Esophagus muscularis mucosa (tissue), 4 donors: ENCODE measurements around the gene PRTN3. TPM values are rescaled to one million over a fixed set of nuclear protein-coding genes. Genes with fewer than 3 reads are reported as not detected.

Source experiments
- DNase-seq: peaks from one replicate; pipeline ENCODE4 v3.0.0-alpha.2; 2017; ENCODE audit errors: extremely low spot score
- H3K27ac ChIP-seq, 4 donors: fragments of 200-600 bp; sonication (generic); replicated peaks in 1 of 4; 1 replicate in 3 of 4; 2 replicates in 1 of 4; pipeline ENCODE4 v1.5.1; 2016 to 2019; ENCODE audit warnings: mild to moderate bottlenecking in 1 of 4
- H3K27me3 ChIP-seq, 4 donors: fragments of 200-600 bp; sonication (generic); one replicate each; pipeline versions ENCODE4 v1.5.1 to v1.6.0; 2016 to 2019
- H3K36me3 ChIP-seq, 4 donors: fragments of 200-600 bp; sonication (generic); one replicate each; pipeline ENCODE4 v1.5.1; 2016 to 2019
- H3K4me1 ChIP-seq, 4 donors: fragments of 200-600 bp; sonication (generic); one replicate each; pipeline ENCODE4 v1.5.1; 2016 to 2019
- H3K4me3 ChIP-seq, 4 donors: fragments of 200-600 bp; sonication (generic); 1 replicate in 2 of 4; 2 replicates in 2 of 4; pipeline ENCODE4 v1.5.1; 2016 to 2019; ENCODE audit warnings: mild to moderate bottlenecking in 4 of 4, moderate library complexity in 1 of 4
- H3K9me3 ChIP-seq, 4 donors: fragments of 200-600 bp; sonication (generic); 1 replicate in 3 of 4; 2 replicates in 1 of 4; pipeline ENCODE4 v1.5.1; 2016 to 2019
- EP300 ChIP-seq: sonication (generic); formaldehyde crosslinking; IDR thresholded peaks from one replicate; pipeline ENCODE4 v1.6.1; 2017; ENCODE audit warnings: antibody characterized with exemption
- POLR2A ChIP-seq: fragments of 450-650 bp; IDR thresholded peaks from one replicate; pipeline ENCODE4 v1.6.1; 2017; ENCODE audit warnings: antibody characterized with exemption, moderate library complexity, mild to moderate bottlenecking, low read depth
- POLR2AphosphoS5 ChIP-seq, 2 donors: sonication (generic); formaldehyde crosslinking; IDR thresholded peaks; one replicate each; pipeline ENCODE4 v1.6.1; 2017; ENCODE audit warnings: antibody characterized with exemption in 2 of 2
- WGBS: methylation state at CpG from one replicate; pipeline ENCODE4 v1.1.5; 2018; 5-methylcytosine and 5-hydroxymethylcytosine counted together
- intact Hi-C: fragments of 100-400 bp; cut with DNase I; formaldehyde crosslinking; loops from one replicate; pipeline ENCODE4 v1.15.1; 2023
- total RNA-seq, 4 donors: library from RNA; depleted of rRNA; stranded (reverse); fragments of >200 nt; gene quantifications; one replicate each; pipeline versions ENCODE4 v1.1.0 to v1.2.1, GENCODE V29; 2016
- TF ChIP-seq, protein P1 (sequence below), 3 experiments: fragments of 200-600 bp in 2 of 3; fragments of 450-650 bp in 1 of 3; sonication (generic) in 2 of 3; IDR thresholded peaks; one replicate each; pipeline ENCODE4 v1.5.1; 2017 to 2019; ENCODE audit warnings: antibody characterized with exemption in 3 of 3, mild to moderate bottlenecking in 2 of 3, moderate library complexity in 1 of 3

PRTN3 gene
- total RNA-seq, 4 donors from 2014 or later, result 1.2 TPM; not detected in 3

DNA sequence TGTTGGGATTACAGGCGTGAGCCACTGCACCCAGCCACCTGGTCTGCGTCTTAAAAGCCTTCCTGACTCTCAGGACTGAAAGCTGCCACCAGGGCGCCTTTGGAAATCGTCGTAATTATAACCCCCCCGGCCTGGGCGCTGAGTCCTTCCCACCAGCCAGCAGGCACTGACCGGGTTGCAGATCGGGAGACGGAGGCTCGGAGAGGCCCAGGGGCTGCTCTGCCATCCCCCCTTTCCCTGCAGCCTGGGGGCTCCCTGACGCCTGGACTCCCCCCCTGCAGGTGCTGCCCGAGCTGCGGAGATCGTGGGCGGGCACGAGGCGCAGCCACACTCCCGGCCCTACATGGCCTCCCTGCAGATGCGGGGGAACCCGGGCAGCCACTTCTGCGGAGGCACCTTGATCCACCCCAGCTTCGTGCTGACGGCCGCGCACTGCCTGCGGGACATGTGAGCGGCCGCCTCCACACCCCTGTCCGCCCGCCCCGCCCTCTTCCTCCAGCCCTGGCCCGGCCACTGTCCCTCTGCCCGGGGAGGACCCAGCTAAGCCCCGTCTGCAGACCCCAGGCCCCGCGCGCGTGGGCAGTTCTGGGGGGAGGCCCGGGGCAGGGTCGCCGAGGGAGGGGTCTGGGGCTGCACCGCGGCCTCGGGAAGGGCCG, 2.5 kb downstream of the PRTN3 start:
- peaks cover 0 to 96% (median 35%) of the 10 kb centered on the region in 4 donors for H3K27me3 ChIP-seq
- TF ChIP-seq, protein P1, sequence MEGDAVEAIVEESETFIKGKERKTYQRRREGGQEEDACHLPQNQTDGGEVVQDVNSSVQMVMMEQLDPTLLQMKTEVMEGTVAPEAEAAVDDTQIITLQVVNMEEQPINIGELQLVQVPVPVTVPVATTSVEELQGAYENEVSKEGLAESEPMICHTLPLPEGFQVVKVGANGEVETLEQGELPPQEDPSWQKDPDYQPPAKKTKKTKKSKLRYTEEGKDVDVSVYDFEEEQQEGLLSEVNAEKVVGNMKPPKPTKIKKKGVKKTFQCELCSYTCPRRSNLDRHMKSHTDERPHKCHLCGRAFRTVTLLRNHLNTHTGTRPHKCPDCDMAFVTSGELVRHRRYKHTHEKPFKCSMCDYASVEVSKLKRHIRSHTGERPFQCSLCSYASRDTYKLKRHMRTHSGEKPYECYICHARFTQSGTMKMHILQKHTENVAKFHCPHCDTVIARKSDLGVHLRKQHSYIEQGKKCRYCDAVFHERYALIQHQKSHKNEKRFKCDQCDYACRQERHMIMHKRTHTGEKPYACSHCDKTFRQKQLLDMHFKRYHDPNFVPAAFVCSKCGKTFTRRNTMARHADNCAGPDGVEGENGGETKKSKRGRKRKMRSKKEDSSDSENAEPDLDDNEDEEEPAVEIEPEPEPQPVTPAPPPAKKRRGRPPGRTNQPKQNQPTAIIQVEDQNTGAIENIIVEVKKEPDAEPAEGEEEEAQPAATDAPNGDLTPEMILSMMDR (IDR thresholded peaks at IDR 0.05), result peak in 1 of 3 experiments; percentile 3
- TF ChIP-seq POLR2A, result no peak
- no peak for TF ChIP-seq EP300
- TF ChIP-seq POLR2AphosphoS5 (IDR thresholded peaks at IDR 0.05), result no peak
- 8% methylated on average over 12 of the region's 46 CpGs for WGBS
- no peak for DNase-seq
- intact Hi-C loops, result no loop called here
- H3K4me3 ChIP-seq, result peak overlapping the region; percentile 31 to 42 (median 34)
- H3K4me1 ChIP-seq, result peaks cover 13 to 30% (median 23%) of the 10 kb centered on the region in 4 donors
- H3K9me3 ChIP-seq, result no peaks in the 10 kb centered on the region
- no peaks in the 10 kb centered on the region for H3K36me3 ChIP-seq
- H3K27ac ChIP-seq, result no peak overlapping the region

DNA sequence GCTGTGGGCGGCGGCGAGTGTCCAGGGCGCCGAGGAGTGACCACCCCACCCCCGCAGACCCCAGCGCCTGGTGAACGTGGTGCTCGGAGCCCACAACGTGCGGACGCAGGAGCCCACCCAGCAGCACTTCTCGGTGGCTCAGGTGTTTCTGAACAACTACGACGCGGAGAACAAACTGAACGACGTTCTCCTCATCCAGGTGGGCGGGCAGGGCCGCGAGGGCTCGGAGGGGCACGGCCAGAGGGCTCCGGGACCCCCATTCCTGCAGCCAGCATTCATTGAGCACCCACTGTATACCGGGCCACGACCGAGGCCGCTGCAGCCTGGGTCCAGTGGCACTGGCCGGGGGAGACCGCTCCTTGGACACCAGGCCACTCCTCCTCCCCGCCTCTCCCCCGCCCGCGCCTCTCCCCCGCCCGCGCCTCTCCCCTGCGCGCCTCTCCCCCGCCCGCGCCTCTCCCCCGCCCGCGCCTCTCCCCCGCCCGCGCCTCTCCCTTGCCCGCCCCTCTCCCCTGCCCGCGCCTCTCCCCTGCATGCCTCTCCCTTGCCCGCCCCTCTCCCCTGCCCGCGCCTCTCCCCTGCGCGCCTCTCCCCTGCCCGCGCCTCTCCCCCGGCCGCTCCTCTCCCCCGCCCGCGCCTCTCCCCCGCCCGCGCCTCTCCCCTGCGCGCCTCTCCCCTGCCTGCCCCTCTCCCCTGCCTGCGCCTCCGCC, 3.2 kb downstream of the PRTN3 start:
- peaks cover 0 to 93% (median 35%) of the 10 kb centered on the region in 4 donors for H3K27me3 ChIP-seq
- DNase-seq, result no peak
- TF ChIP-seq POLR2AphosphoS5 (IDR thresholded peaks at IDR 0.05), result no peak
- TF ChIP-seq POLR2A, result no peak
- TF ChIP-seq EP300, result no peak
- TF ChIP-seq, protein P1 (IDR thresholded peaks at IDR 0.05), result no peak
- no peak overlapping the region for H3K27ac ChIP-seq
- intact Hi-C loops, result no loop called here
- no peaks in the 10 kb centered on the region for H3K9me3 ChIP-seq
- H3K4me3 ChIP-seq, result peak overlapping the region; percentile 31 to 42 (median 34)
- WGBS, result 21% methylated on average over 2 of the region's 70 CpGs
- H3K36me3 ChIP-seq, result no peaks in the 10 kb centered on the region
- peaks cover 13 to 35% (median 27%) of the 10 kb centered on the region in 4 donors for H3K4me1 ChIP-seq

DNA sequence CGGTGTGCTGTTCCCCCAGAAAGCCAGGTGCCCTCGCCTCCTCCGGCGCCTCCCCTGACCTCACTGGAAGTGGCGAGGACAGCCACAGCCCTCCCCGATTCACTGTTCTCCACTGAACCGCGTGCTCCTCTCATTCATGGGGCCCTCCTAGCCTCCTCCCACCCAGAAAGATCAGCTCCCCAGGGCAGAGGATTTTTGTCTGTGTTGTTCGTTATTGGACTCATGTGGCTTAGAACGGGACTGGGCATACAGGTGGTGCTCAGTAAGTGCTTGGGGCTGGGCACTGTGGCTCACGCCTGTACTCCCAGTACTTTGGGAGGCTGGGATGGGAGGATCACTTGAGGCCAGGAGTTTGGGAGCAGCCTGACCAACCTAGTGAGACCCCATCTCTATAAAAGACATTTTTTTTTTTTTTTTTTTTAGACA, 3.8 kb downstream of the PRTN3 start:
- no peaks in the 10 kb centered on the region for H3K36me3 ChIP-seq
- H3K4me1 ChIP-seq, result peaks cover 13 to 35% (median 29%) of the 10 kb centered on the region in 4 donors
- peaks cover 0 to 87% (median 35%) of the 10 kb centered on the region in 4 donors for H3K27me3 ChIP-seq
- no peak overlapping the region for H3K27ac ChIP-seq
- no peak for DNase-seq
- intact Hi-C loops, result no loop called here
- no peak overlapping the region for H3K4me3 ChIP-seq
- no peaks in the 10 kb centered on the region for H3K9me3 ChIP-seq
- TF ChIP-seq POLR2AphosphoS5 (IDR thresholded peaks at IDR 0.05) (no peak), POLR2A (no peak), EP300 (no peak)
- TF ChIP-seq, protein P1 (IDR thresholded peaks at IDR 0.05), result no peak
- 30% methylated on average over 10 of the region's 11 CpGs for WGBS

DNA sequence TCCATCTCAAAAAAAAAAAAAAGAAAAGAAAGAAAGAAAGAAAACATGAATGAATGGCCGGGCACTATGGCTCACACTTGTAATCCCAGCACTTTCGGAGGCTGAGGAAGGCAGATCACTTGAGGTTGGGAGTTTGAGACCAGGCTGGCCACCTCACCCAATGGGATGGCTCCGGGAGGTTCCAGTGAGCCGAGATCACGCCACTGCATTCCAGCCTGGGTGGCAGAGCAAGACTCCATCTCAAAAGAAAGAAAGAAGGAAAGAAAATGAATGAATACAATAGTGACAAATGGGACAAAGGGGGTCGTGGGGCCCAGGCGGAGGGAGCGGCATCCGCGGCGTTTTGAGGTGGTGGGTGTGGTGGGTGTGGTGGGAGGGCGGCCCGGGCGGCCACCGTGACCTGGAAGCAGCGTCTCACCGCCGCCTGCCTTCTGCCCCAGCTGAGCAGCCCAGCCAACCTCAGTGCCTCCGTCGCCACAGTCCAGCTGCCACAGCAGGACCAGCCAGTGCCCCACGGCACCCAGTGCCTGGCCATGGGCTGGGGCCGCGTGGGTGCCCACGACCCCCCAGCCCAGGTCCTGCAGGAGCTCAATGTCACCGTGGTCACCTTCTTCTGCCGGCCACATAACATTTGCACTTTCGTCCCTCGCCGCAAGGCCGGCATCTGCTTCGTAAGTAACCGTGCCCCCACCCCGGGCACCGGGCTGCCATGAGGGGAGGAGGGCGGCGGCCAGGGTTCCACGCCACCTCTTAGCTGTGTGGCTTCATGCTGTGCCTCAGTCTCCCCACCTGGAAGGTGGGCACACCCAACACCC, 5.1 kb downstream of the PRTN3 start:
- Histone ChIP-seq H3K9me3 (no peaks in the 10 kb centered on the region), H3K27ac (no peak overlapping the region), H3K4me3 (no peak overlapping the region), H3K4me1 (peaks cover 16 to 46% (median 38%) of the 10 kb centered on the region in 4 donors), H3K27me3 (peaks cover 0 to 75% (median 33%) of the 10 kb centered on the region in 4 donors), H3K36me3 (no peaks in the 10 kb centered on the region)
- DNase-seq, result no peak
- 71% methylated on average over 31 of the region's 37 CpGs for WGBS
- TF ChIP-seq, protein P1 (IDR thresholded peaks at IDR 0.05), result no peak
- TF ChIP-seq EP300 (no peak), POLR2A (no peak), POLR2AphosphoS5 (IDR thresholded peaks at IDR 0.05) (no peak)
- intact Hi-C loops, result no loop called here
